Jurkat, Clone E6-1 (cell line): Measurements from ENCODE around the gene MIF4GD.
A peak's percentile ranks its signal among the peaks of the same experiment; 100 is the strongest.
"Not testable (repeated sequence)": the region's sequence is repeated elsewhere in the genome, so short reads cannot be mapped to it uniquely, and the experiment has no call there.

ENCODE experiments used
- DNase-seq: peaks from one replicate; pipeline ENCODE4 v3.0.0-alpha.2; 2011; ENCODE audit warnings: low read depth, low spot score
- H3K4me3 ChIP-seq: 2 replicates; pipeline ENCODE4 v1.5.1; 2011; ENCODE audit warnings: mild to moderate bottlenecking, low read length, control low read depth, moderate library complexity

The MIF4GD gene

GRCh38 chr17:75289115-75289831 is 18.2 kb upstream of the MIF4GD start, which contains the start of gene SLC25A19:
TSS of gene SLC25A19 (minus strand) at chr17:75289433. CDS start at chr17:75286764, 2,669 bp downstream.
- DNase-seq: peak; percentile 99
- H3K4me3 ChIP-seq: peak within 1 kb of the TSS; percentile 93

GRCh38 chr17:75288770-75289114 is 17.7 kb upstream of the MIF4GD start:
- H3K4me3 ChIP-seq: peak overlapping the region; percentile 93
- peak; percentile 32 for DNase-seq

DNA sequence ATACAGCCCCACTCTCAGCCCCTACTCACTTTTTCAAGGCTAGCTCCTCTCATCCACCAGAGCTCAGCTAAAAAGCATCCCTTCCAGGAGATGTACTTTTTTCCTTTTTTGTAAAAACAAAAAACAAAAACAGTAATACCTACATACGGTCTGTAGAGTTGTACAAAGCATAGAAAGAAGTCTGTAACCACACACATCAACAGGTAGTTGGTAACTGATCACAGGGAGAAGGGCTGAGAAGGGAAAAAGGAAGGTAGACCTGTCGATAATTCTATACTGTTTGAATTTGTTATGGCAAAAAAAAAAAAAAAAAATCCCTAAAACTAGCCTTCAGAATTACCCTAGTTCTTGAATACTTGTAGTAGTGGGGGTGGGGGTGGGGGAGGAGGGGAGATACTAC is 17.3 kb upstream of the MIF4GD start:
- peak overlapping the region; percentile 93 for H3K4me3 ChIP-seq
- DNase-seq: no peak

- DNase-seq: no peak
- no peak overlapping the region for H3K4me3 ChIP-seq
These were observed 16.2 kb upstream of the MIF4GD start for GRCh38 chr17:75287221-75287620.

DNA sequence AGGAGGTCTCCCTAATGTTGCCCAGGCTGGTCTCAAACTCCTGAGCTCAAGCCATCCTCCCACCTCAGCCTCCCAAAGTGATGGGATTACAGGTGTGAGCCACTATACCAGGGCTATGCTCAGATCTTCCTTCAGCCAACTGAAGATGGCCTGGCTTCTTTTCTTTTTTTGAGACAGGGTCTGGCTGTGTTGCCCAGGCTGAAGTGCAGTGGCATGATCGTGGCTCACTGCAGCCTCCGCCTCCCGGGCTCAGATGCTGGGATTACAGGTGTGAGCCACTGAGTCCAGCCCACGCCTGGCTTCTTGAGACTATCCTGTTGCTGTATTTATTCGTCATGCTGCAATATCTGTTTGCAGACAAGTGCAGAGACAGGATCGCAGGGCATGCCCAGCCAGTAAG is 14.1 kb upstream of the MIF4GD start:
- no peak for DNase-seq
- H3K4me3 ChIP-seq: no peak overlapping the region

- H3K4me3 ChIP-seq, DNase-seq: not testable (repeated sequence)
These were observed 9.2 kb upstream of the MIF4GD start for GRCh38 chr17:75280189-75280588.

- H3K4me3 ChIP-seq: no peak overlapping the region
- DNase-seq: no peak
These were observed 6.6 kb upstream of the MIF4GD start for GRCh38 chr17:75277664-75278071.

GRCh38 chr17:75273977-75274708 is 3.1 kb upstream of the MIF4GD start:
- H3K4me3 ChIP-seq: no peak overlapping the region
- DNase-seq: no peak

- no peak for DNase-seq
- no peak overlapping the region for H3K4me3 ChIP-seq
These were observed 1.8 kb upstream of the MIF4GD start for GRCh38 chr17:75272848-75273184.

GRCh38 chr17:75271955-75272847 is 1.2 kb upstream of the MIF4GD start:
- DNase-seq: no peak
- peak overlapping the region; percentile 81 for H3K4me3 ChIP-seq

DNA sequence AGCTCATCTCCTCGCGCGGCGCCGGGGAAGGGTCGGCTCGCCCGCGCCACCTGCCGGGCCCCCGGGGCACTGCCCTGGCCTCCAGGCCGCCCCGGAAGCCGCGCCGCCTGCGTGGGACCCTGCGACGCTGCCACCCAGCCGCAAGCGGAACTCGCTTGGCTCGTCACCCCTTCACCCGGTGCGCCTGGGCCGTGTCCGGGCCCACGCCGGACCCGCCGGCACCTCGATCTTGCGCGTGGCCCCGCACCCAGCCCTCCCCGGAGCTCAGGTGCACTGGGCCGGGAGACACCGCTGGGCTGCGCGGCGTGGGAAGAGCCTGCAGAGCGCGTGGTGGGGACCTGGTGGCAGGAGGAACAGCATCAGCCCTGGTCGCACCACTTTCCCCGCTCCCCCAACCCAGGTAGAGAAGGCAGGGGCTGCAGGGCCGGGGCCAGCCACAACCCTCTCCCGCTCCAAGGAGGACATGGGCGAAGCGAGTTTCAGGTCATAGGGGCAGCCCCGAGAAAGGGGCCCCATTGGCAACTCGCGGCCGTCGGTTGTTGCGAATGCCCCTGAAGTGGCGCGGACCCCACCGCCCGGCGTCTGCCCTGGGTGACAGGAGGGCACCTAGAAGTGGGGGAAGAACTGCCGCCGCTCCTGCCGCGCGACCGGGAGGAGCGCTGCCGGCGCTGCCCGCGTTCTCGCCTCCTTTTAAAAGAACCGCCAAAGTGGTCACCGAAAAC is 363 bp upstream of the MIF4GD start:
- H3K4me3 ChIP-seq: peak overlapping the region; percentile 81
- peak; percentile 69 for DNase-seq

- H3K4me3 ChIP-seq: peak overlapping the region; percentile 87
- no peak for DNase-seq
These were observed 639 bp downstream of the MIF4GD start for GRCh38 chr17:75270218-75270965.

DNA sequence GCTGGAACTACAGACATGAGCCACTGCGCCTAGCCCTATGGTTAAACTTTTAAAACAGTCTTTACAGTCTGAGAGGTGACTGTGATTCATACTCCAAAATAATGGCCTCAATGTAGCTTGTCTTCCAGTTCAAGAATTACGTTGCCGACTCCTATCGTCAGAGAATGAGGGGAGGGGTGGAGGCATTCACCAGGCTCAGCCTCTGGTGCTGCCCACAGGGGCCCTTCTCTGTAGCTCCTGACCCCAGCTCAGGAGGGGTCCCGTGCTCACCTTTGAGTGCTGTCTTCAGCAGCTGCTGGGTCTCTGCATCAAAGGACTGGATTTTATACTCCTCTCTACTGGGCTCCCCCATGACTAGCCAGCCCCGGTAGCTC is 1.2 kb downstream of the MIF4GD start:
- peak overlapping the region; percentile 87 for H3K4me3 ChIP-seq
- DNase-seq: no peak

DNA sequence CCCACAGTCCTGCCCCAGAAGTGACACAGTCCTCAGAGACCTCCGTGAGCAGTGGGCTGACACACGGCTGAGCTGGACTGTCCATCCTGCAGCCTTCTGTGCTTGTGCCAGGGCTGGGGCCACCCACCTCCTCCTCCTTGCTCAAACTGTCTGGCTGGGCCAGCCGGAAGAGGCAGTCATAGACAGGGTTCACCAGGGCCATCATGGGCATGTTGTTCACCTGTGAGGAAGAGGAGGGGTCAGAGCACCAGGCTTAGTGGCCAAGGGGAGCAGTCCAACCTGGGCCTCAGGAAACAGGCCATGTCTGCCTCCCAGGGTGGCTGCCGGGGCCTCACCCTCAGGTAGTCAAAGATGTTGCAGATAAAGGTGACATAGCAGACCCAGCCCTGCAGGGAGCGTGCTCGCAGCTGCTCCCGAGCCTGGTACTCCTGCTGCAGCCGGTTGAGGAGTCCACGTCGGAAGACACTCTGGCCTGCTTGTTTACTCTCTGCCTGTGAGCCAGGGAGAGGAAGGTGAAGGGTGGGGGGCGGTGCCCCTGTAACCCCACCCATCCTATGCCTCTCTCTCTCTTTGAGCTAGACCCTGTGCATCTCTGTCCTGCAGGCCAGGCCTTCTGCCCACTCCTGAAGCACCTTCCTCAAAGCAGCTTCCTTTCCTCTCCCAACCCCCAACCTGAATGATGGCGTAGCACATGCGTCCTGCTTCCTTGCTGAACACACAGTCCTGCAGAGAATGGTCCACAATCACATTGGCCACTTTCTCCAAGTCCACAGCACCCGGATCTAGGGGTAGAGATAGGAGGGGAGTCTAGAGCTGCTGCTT is 3.4 kb downstream of the MIF4GD start:
- H3K4me3 ChIP-seq: no peak overlapping the region
- DNase-seq: no peak

GRCh38 chr17:75267153-75267410 is 3.9 kb downstream of the MIF4GD start:
- no peak overlapping the region for H3K4me3 ChIP-seq
- DNase-seq: no peak

DNA sequence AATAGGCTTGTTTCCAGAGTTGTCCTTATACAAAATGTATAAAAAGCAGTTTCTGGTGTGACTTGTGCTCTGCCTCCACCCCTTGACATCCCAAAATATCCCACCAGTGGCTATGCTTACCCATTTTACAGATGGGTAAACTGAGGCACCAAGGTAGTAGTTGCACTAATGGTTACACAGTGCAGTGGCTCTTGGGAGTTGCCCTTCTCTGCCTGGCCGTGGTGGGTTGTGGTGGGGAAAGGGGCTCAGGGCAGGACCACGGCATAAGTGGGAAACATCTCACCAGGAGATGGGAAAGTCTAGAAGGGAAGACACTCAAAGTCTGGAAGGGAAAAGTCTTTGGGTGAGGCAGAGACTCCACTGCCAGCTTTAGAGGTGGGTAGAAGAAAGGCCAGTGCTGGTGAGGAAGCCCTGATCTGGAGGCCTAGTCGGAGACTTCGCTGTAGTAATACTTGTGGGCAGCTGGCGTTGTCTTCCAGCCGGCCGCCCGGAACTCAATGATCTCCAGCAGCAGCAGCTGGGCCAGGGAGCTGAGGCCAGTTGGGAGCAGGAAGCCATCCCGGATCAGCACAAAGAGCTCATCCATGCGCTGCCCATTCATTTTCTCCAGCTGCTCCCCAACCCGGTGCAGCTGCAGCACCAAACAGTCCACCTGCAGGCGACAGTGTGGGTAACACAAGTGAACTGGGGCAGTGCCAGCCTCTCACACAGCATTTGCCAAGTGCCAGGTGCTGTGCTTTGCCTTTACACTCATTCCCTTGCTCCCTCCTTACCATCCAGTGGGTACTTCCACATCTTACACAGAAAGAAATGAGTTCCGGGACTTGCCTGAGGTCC is 4.5 kb downstream of the MIF4GD start:
- DNase-seq: no peak
- H3K4me3 ChIP-seq: no peak overlapping the region

- no peak overlapping the region for H3K4me3 ChIP-seq
- no peak for DNase-seq
These were observed 5.3 kb downstream of the MIF4GD start for GRCh38 chr17:75265614-75266315.
